GM12878 (cell line): Measurements from ENCODE around the gene RAB26. TPM values are rescaled to one million over a fixed set of nuclear protein-coding genes. Genes with fewer than 3 reads are reported as not detected.

Source experiments
- ATAC-seq: fragments of 200-7000 bp; cut with Tn5 transposase; 3 replicates; pipeline ENCODE4 v1.9.1; 2020; ENCODE audit warnings: mild to moderate bottlenecking, moderate library complexity
- BruUV-seq: library from RNA; stranded (reverse); fragments of 400-500 nt; replicated peaks from 2 replicates; lab custom pipeline; 2021; lab: Mats Ljungman, UMichigan
- CTCF ChIA-PET: fragments of 300-600 bp; sonication (Branson Sonifier 250); formaldehyde crosslinking; extraction: SDS; loops from one replicate; lab custom pipeline; 2021; ENCODE audit warnings: inconsistent platforms; lab: Yijun Ruan, JAX
- POLR2A ChIA-PET: fragments of 350-600 bp; formaldehyde crosslinking; extraction: SDS; loops from one replicate; lab custom pipeline; 2021; ENCODE audit warnings: inconsistent platforms; lab: Charles Lee
- RAD21 ChIA-PET: fragments of 300-600 bp; sonication (Branson Sonifier 250); formaldehyde crosslinking; loops from one replicate; lab custom pipeline; 2023; ENCODE audit warnings: antibody characterized with exemption; ENCODE audit not compliant: unreplicated experiment; lab: Charles Lee
- SMC1A ChIA-PET: fragments of 300-600 bp; sonication (Branson Sonifier 250); formaldehyde crosslinking; loops from one replicate; lab custom pipeline; 2023; ENCODE audit not compliant: unreplicated experiment, uncharacterized antibody; lab: Charles Lee
- DNase-seq: peaks from one replicate; pipeline ENCODE4 v3.0.0-alpha.2; 2011; ENCODE audit warnings: low read depth, low spot score
- FAIRE-seq: peaks from 3 replicates; lab custom pipeline; 2011; peaks lifted over from hg19 to GRCh38; lab: Jason Lieb, UNC
- H2AFZ ChIP-seq: 2 replicates; pipeline ENCODE4 v1.6.0; 2011; ENCODE audit warnings: low read depth, low read length, control low read depth; ENCODE audit not compliant: control insufficient read depth
- H3K27ac ChIP-seq: 2 replicates; pipeline ENCODE4 v1.5.1; 2011; ENCODE audit warnings: control low read depth; ENCODE audit not compliant: control insufficient read depth, insufficient read depth
- H3K27me3 ChIP-seq, 2 experiments: replicated peaks in 1 of 2; 2 replicates each; pipeline versions ENCODE4 v1.6.0 to v1.6.1; 2011; ENCODE audit warnings: low read length in 1 of 2; ENCODE audit not compliant: control insufficient read depth in 2 of 2, insufficient read depth in 2 of 2
- H3K36me3 ChIP-seq, 2 experiments: 2 replicates each; pipeline ENCODE4 v1.5.1; 2011; ENCODE audit warnings: low read length in 1 of 2; ENCODE audit not compliant: control insufficient read depth in 2 of 2, insufficient read depth in 2 of 2
- H3K4me1 ChIP-seq: 2 replicates; pipeline ENCODE4 v1.6.1; 2011; ENCODE audit warnings: mild to moderate bottlenecking, low read length, moderate library complexity, mixed read lengths; ENCODE audit not compliant: control insufficient read depth, insufficient read depth
- H3K4me2 ChIP-seq: 2 replicates; pipeline ENCODE4 v1.6.0; 2011; ENCODE audit warnings: control low read depth; ENCODE audit not compliant: control insufficient read depth, insufficient read depth
- H3K4me3 ChIP-seq: fragments of 200-600 bp; sonication (generic); 2 replicates; pipeline ENCODE4 v1.5.1; 2016
- H3K79me2 ChIP-seq: 2 replicates; pipeline ENCODE4 v1.6.0; 2011; ENCODE audit warnings: low read length; ENCODE audit not compliant: control insufficient read depth, insufficient read depth
- H3K9ac ChIP-seq: 2 replicates; pipeline ENCODE4 v1.8.0; 2011; ENCODE audit warnings: low read length, control low read depth, mixed read lengths; ENCODE audit not compliant: control insufficient read depth, insufficient read depth
- H3K9me3 ChIP-seq: replicated peaks from 3 replicates; pipeline ENCODE4 v1.5.1; 2011; ENCODE audit warnings: mild to moderate bottlenecking, low read length; ENCODE audit not compliant: control insufficient read depth, insufficient read depth
- H4K20me1 ChIP-seq: 2 replicates; pipeline ENCODE4 v1.6.0; 2011; ENCODE audit not compliant: control insufficient read depth, insufficient read depth
- ATF3 ChIP-seq: IDR thresholded peaks from 2 replicates; pipeline ENCODE4 v1.6.1; 2011; ENCODE audit warnings: low read depth, mild to moderate bottlenecking, low read length, moderate library complexity, borderline replicate concordance; ENCODE audit errors: extremely low read depth
- BMI1 ChIP-seq: fragments of 450-650 bp; IDR thresholded peaks from 2 replicates; pipeline ENCODE4 v1.6.1; 2016; ENCODE audit warnings: mild to moderate bottlenecking, moderate library complexity, borderline replicate concordance
- BRCA1 ChIP-seq: IDR thresholded peaks from 2 replicates; pipeline ENCODE4 v1.6.1; 2011; ENCODE audit warnings: low read depth, low read length, improper control_type of control experiment
- E4F1 ChIP-seq: fragments of 450-650 bp; IDR thresholded peaks from 2 replicates; pipeline ENCODE4 v1.6.1; 2018; ENCODE audit warnings: borderline replicate concordance, mild to moderate bottlenecking; ENCODE audit not compliant: partially characterized antibody
- ETV6 ChIP-seq, 2 experiments: fragments of 450-650 bp in 1 of 2; IDR thresholded peaks in 1 of 2; conservative IDR thresholded peaks in 1 of 2; 2 replicates each; pipeline ENCODE4 v1.6.1; 2014; ENCODE audit warnings: antibody characterized with exemption in 1 of 2, borderline replicate concordance in 1 of 2, low read depth in 1 of 2, mild to moderate bottlenecking in 1 of 2, moderate library complexity in 1 of 2
- EZH2 ChIP-seq: IDR thresholded peaks from 2 replicates; pipeline ENCODE4 v1.6.1; 2012; ENCODE audit warnings: low read depth, mild to moderate bottlenecking, control low read depth, inconsistent platforms, low read length, borderline replicate concordance; ENCODE audit not compliant: control insufficient read depth
- FOXM1 ChIP-seq: IDR thresholded peaks from 2 replicates; pipeline ENCODE4 v1.6.1; 2012; ENCODE audit warnings: low read depth, mild to moderate bottlenecking, inconsistent platforms, low read length, moderate library complexity
- HCFC1 ChIP-seq: fragments of 150-350 bp; IDR thresholded peaks from 2 replicates; pipeline ENCODE4 v1.6.1; 2014; ENCODE audit warnings: low read length
- JUNB ChIP-seq: IDR thresholded peaks from 2 replicates; pipeline ENCODE4 v1.6.1; 2016; ENCODE audit warnings: antibody characterized with exemption, mild to moderate bottlenecking
- KAT2A ChIP-seq: conservative IDR thresholded peaks from 2 replicates; pipeline ENCODE4 v1.6.1; 2011; ENCODE audit warnings: low read depth, low read length; ENCODE audit not compliant: control insufficient read depth
- MEF2B ChIP-seq: fragments of 450-650 bp; IDR thresholded peaks from 2 replicates; pipeline ENCODE4 v1.6.1; 2018; ENCODE audit warnings: mild to moderate bottlenecking, moderate library complexity; ENCODE audit not compliant: partially characterized antibody, poor library complexity, severe bottlenecking
- MYB ChIP-seq: fragments of 150-350 bp; IDR thresholded peaks from 2 replicates; pipeline ENCODE4 v1.6.1; 2014; ENCODE audit warnings: mild to moderate bottlenecking, low read depth, low read length, borderline replicate concordance
- PAX8 ChIP-seq: fragments of 450-650 bp; IDR thresholded peaks from 2 replicates; pipeline ENCODE4 v1.6.1; 2017; ENCODE audit warnings: mild to moderate bottlenecking, moderate library complexity
- YBX1 ChIP-seq: fragments of 450-650 bp; IDR thresholded peaks from 2 replicates; pipeline ENCODE4 v1.6.1; 2016; ENCODE audit warnings: antibody characterized with exemption
- ZNF274 ChIP-seq: IDR thresholded peaks from one replicate; pipeline ENCODE4 v1.8.0; 2011; ENCODE audit not compliant: insufficient read length, insufficient read depth
- ZNF592 ChIP-seq: fragments of 450-650 bp; IDR thresholded peaks from 2 replicates; pipeline ENCODE4 v1.6.1; 2017; ENCODE audit warnings: mild to moderate bottlenecking, moderate library complexity
- WGBS: methylation state at CpG from one replicate; pipeline ENCODE4 v1.1.6; 2016; ENCODE audit warnings: low lambda C conversion rate; ENCODE audit not compliant: insufficient replicate concordance, insufficient coverage; ENCODE audit errors: missing lambda C conversion rate; 5-methylcytosine and 5-hydroxymethylcytosine counted together
- in situ Hi-C: fragments of 300-500 bp; cut with MboI; formaldehyde crosslinking; loops from 9 replicates; pipeline ENCODE4 v1.14.3; 2018; ENCODE audit warnings: mixed read lengths
- intact Hi-C: fragments of 100-400 bp; cut with micrococcal nuclease; formaldehyde crosslinking; loops from one replicate; pipeline ENCODE4 v1.14.2; 2022; ENCODE audit not compliant: unreplicated experiment
- polyA plus RNA-seq, 11 experiments: library from polyadenylated mRNA; depleted of rRNA in 4 of 11; unstranded in 6 of 11; stranded (reverse) in 5 of 11; fragments of >200 nt; fragmentation: Nextera tagmentation in 4 of 11; fragmentation: Illumina TruSeq in 1 of 11; extraction: Ambion mirVana in 4 of 11; extraction: Trizol in 1 of 11; gene quantifications; 1 replicate in 1 of 11; 2 replicates in 10 of 11; pipeline versions ENCODE4 v1.2.1 to v1.2.3, GENCODE V29; 2011 to 2016; ENCODE audit warnings: inconsistent platforms in 2 of 11, missing spikeins in 2 of 11, low read depth in 1 of 11
- total RNA-seq, 4 experiments: library from RNA; depleted of rRNA in 3 of 4; stranded (reverse); fragments of >200 nt in 3 of 4; fragmentation: Illumina TruSeq in 1 of 4; extraction: Trizol in 1 of 4; gene quantifications; 2 replicates each; pipeline versions ENCODE4 v1.2.1 to v1.2.3, GENCODE V29; 2013 to 2021

The RAB26 gene
- total and polyA plus RNA-seq, 10 of the 15 experiments (the other 5 are each of a cell fraction or from before 2014, with no cell fraction given) = 0.13 to 4.5 (median 0.33) TPM; not detected in 1

GRCh38 chr16:2147378-2147777 lies 1.0 kb upstream of the RAB26 start:
- CTCF ChIA-PET = interaction anchor here (1.4 to 2.3 kb wide), 4 partner anchors 11 to 143 kb away, joined by 4 to 7 read pairs (median 5); partner anchors contain the start of gene PKD1
- in situ Hi-C loops = loop anchor here (10.0 kb wide), 2 partner anchors 63 to 283 kb away; no protein-coding TSS in a partner anchor
- H4K20me1 ChIP-seq = peaks cover 4% of the 10 kb centered on the region; the same call in 1 of the 2 replicates
- BruUV-seq = no TSS peak
- POLR2A ChIA-PET = no interaction called here
- intact Hi-C loops = no loop called here
- SMC1A ChIA-PET = interaction anchor here (1.1 kb wide), 1 partner anchor 105 kb away, joined by 3 read pairs; no protein-coding TSS in a partner anchor
- no peak for FAIRE-seq
- peaks cover 30% of the 10 kb centered on the region for H3K4me1 ChIP-seq
- H3K36me3 ChIP-seq = peaks cover 0 to 5% of the 10 kb centered on the region in 2 experiments; a peak in 2 of 4 replicates
- WGBS = 60% methylated on average over 6 of the region's 6 CpGs
- H3K27ac ChIP-seq = no peak overlapping the region
- no peaks in the 10 kb centered on the region for H3K27me3 ChIP-seq
- no peaks in the 10 kb centered on the region for H3K9me3 ChIP-seq
- no peak for TF ChIP-seq PAX8
- TF ChIP-seq FOXM1 = no peak
- no peak for TF ChIP-seq ETV6 (conservative IDR thresholded peaks at IDR 0.05 in 1 of 2, IDR thresholded peaks at IDR 0.05 in 1 of 2; ENCODE audit: borderline replicate concordance in 1 of 2, low read depth in 1 of 2)
- TF ChIP-seq ZNF592 = no peak
- TF ChIP-seq EZH2 = no peak
- TF ChIP-seq BMI1 = no peak
- no peak for TF ChIP-seq BRCA1
- TF ChIP-seq E4F1 = no peak
- no peak for TF ChIP-seq HCFC1
- TF ChIP-seq MYB = no peak
- TF ChIP-seq ATF3 = no peak
- TF ChIP-seq JUNB = no peak
- TF ChIP-seq ZNF274 = no peak
- no peak for TF ChIP-seq YBX1
- no peak for TF ChIP-seq KAT2A
- no peak for TF ChIP-seq MEF2B
- no peak overlapping the region for H3K4me2 ChIP-seq
- H3K9ac ChIP-seq = no peak overlapping the region
- H3K4me3 ChIP-seq = no peak overlapping the region
- no peak overlapping the region for H2AFZ ChIP-seq
- no peak for ATAC-seq
- H3K79me2 ChIP-seq = peaks cover 2% of the 10 kb centered on the region
- no peak for DNase-seq
- RAD21 ChIA-PET = interaction anchor here (0.6 kb wide), 1 partner anchor 117 kb away, joined by 3 read pairs; no protein-coding TSS in a partner anchor
